ENCODE measurements around the gene ZNF496.

DNA sequence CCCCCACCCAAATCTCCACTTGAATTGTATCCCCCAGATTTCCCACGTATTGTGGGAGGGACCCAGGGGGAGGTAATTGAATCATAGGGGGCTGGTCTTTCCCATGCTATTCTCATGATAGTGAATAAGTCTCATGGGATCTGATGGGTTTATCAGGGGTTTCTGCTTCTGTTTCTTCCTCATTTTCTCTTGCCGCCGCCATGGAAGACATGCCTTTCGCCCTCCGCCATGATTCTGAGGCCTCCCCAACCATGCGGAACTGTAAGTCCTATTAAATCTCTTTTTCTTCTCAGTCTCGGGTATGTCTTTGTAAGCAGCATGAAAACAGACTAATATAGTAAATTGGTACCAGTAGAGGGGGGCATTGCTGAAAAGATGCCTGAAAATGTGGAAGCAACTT, 33.4 kb upstream of the ZNF496 start:
- no peak for TF ChIP-seq FOXM1 (IDR thresholded peaks at IDR 0.05; ENCODE audit: borderline replicate concordance)
- TF ChIP-seq SP1 (IDR thresholded peaks at IDR 0.05), result no peak
- TF ChIP-seq HDGF (IDR thresholded peaks at IDR 0.05; ENCODE audit: borderline replicate concordance), result no peak
- no peak for TF ChIP-seq L3MBTL2 (conservative IDR thresholded peaks at IDR 0.05)
- no peak for TF ChIP-seq FOXA1 (IDR thresholded peaks at IDR 0.05)
- TF ChIP-seq ELF4 (IDR thresholded peaks at IDR 0.05), result no peak
- no peak for TF ChIP-seq SUZ12 (IDR thresholded peaks at IDR 0.05)
- no peak for TF ChIP-seq LEF1 (IDR thresholded peaks at IDR 0.05; ENCODE audit: borderline replicate concordance)
- TF ChIP-seq FOXK2 (IDR thresholded peaks at IDR 0.05), result no peak
- TF ChIP-seq, protein P1, sequence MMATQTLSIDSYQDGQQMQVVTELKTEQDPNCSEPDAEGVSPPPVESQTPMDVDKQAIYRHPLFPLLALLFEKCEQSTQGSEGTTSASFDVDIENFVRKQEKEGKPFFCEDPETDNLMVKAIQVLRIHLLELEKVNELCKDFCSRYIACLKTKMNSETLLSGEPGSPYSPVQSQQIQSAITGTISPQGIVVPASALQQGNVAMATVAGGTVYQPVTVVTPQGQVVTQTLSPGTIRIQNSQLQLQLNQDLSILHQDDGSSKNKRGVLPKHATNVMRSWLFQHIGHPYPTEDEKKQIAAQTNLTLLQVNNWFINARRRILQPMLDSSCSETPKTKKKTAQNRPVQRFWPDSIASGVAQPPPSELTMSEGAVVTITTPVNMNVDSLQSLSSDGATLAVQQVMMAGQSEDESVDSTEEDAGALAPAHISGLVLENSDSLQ (IDR thresholded peaks at IDR 0.05), result no peak
- no peak for TF ChIP-seq TARDBP (IDR thresholded peaks at IDR 0.05)
- no peak for TF ChIP-seq BHLHE40 (IDR thresholded peaks at IDR 0.05; ENCODE audit: borderline replicate concordance)
